Endothelial cell of umbilical vein (primary cell): Measurements from ENCODE around the gene TP73. TPM values are rescaled to one million over a fixed set of nuclear protein-coding genes. Genes with fewer than 3 reads are reported as not detected.

ENCODE experiments used
- BruUV-seq: library from RNA; stranded (reverse); fragments of 400-500 nt; replicated peaks from 2 replicates; lab custom pipeline; 2021; lab: Mats Ljungman, UMichigan
- CTCF ChIA-PET: fragments of 300-600, 350-600 bp; sonication (Branson Sonifier 250); formaldehyde crosslinking; loops from one replicate; lab custom pipeline; 2021; ENCODE audit warnings: antibody characterized with exemption, inconsistent platforms; lab: Charles Lee
- POLR2A ChIA-PET: fragments of 300-600, 350-600 bp; sonication (Branson Sonifier 250); formaldehyde crosslinking; loops from one replicate; lab custom pipeline; 2021; ENCODE audit warnings: antibody characterized with exemption, inconsistent platforms; lab: Charles Lee
- DNase-seq: peaks from one replicate; pipeline ENCODE4 v3.0.0-alpha.2; 2011; ENCODE audit warnings: low read depth, low spot score
- FAIRE-seq: peaks from 2 replicates; lab custom pipeline; 2011; peaks lifted over from hg19 to GRCh38; lab: Jason Lieb, UNC
- H2AFZ ChIP-seq: 2 replicates; pipeline ENCODE4 v1.6.0; 2012; ENCODE audit warnings: low read depth, low read length, control low read depth, inconsistent platforms
- H3K27ac ChIP-seq: 2 replicates; pipeline ENCODE4 v1.5.1; 2011; ENCODE audit warnings: low read depth, mild to moderate bottlenecking, control low read depth, low read length, moderate library complexity; ENCODE audit not compliant: insufficient read depth
- H3K27me3 ChIP-seq, 2 experiments: 2 replicates each; pipeline versions ENCODE4 v1.6.0 to v1.6.1; 2011; ENCODE audit warnings: low read length in 2 of 2, mixed read lengths in 1 of 2; ENCODE audit not compliant: control insufficient read depth in 2 of 2, insufficient read depth in 2 of 2
- H3K36me3 ChIP-seq, 2 experiments: 2 replicates in 1 of 2; 3 replicates in 1 of 2; pipeline ENCODE4 v1.5.1; 2011; ENCODE audit warnings: low read length in 2 of 2, mild to moderate bottlenecking in 1 of 2, moderate library complexity in 1 of 2; ENCODE audit not compliant: control insufficient read depth in 2 of 2, insufficient read depth in 2 of 2; ENCODE audit errors: extremely low read depth in 1 of 2
- H3K4me1 ChIP-seq: 3 replicates; pipeline ENCODE4 v1.5.1; 2011; ENCODE audit warnings: mild to moderate bottlenecking, low read length; ENCODE audit not compliant: control insufficient read depth, insufficient read depth; ENCODE audit errors: extremely low read depth
- H3K4me2 ChIP-seq: 2 replicates; pipeline ENCODE4 v1.6.1; 2011; ENCODE audit warnings: low read length, control low read depth, mixed read lengths; ENCODE audit not compliant: insufficient read depth
- H3K4me3 ChIP-seq, 3 experiments: fragments of 200-600 bp in 1 of 3; sonication (generic), shearing (Covaris generic) in 1 of 3; replicated peaks in 1 of 3; 2 replicates each; pipeline ENCODE4 v1.5.1; 2011 to 2016; ENCODE audit warnings: control low read depth in 3 of 3, low read length in 3 of 3, mild to moderate bottlenecking in 2 of 3, inconsistent platforms in 1 of 3, low read depth in 1 of 3, moderate library complexity in 1 of 3; ENCODE audit not compliant: insufficient read depth in 1 of 3
- H3K79me2 ChIP-seq: 2 replicates; pipeline ENCODE4 v1.6.0; 2012; ENCODE audit warnings: low read length, inconsistent platforms; ENCODE audit not compliant: control insufficient read depth, insufficient read depth
- H3K9ac ChIP-seq: replicated peaks from 2 replicates; pipeline ENCODE3; 2011; ENCODE audit warnings: low read length, control low read depth; ENCODE audit not compliant: insufficient read depth; ENCODE audit errors: extremely low read depth
- H3K9me1 ChIP-seq: replicated peaks from 3 replicates; pipeline ENCODE4 v1.6.0; 2011; ENCODE audit warnings: mild to moderate bottlenecking, low read length; ENCODE audit not compliant: control insufficient read depth, insufficient read depth; ENCODE audit errors: extremely low read depth
- H3K9me3 ChIP-seq: replicated peaks from 2 replicates; pipeline ENCODE4 v1.5.1; 2012; ENCODE audit warnings: low read length, inconsistent platforms; ENCODE audit not compliant: control insufficient read depth, insufficient read depth
- H4K20me1 ChIP-seq: replicated peaks from 2 replicates; pipeline ENCODE3; 2011; ENCODE audit warnings: mild to moderate bottlenecking, low read length; ENCODE audit not compliant: control insufficient read depth, insufficient read depth; ENCODE audit errors: extremely low read depth
- EZH2 ChIP-seq: IDR thresholded peaks from 2 replicates; pipeline ENCODE4 v1.6.1; 2012; ENCODE audit warnings: borderline replicate concordance, low read depth, mild to moderate bottlenecking, moderate library complexity, low read length, inconsistent platforms; ENCODE audit not compliant: severe bottlenecking
- FOS ChIP-seq: IDR thresholded peaks from 2 replicates; pipeline ENCODE4 v1.6.1; 2011; ENCODE audit warnings: mild to moderate bottlenecking, low read length, moderate library complexity, borderline replicate concordance; ENCODE audit not compliant: insufficient read depth
- GATA2 ChIP-seq: IDR thresholded peaks from 2 replicates; pipeline ENCODE4 v1.7.0; 2011; ENCODE audit warnings: low read depth, mild to moderate bottlenecking, moderate library complexity, mixed read lengths, low read length; ENCODE audit not compliant: insufficient read length, insufficient read depth
- JUN ChIP-seq: IDR thresholded peaks from 2 replicates; pipeline ENCODE4 v1.6.1; 2011; ENCODE audit warnings: borderline replicate concordance, low read depth; ENCODE audit not compliant: insufficient read length, insufficient read depth
- MYC ChIP-seq: IDR thresholded peaks from one replicate; pipeline ENCODE4 v1.6.1; 2011; ENCODE audit warnings: mild to moderate bottlenecking, low read depth, low read length
- POLR2A ChIP-seq: IDR thresholded peaks from 2 replicates; pipeline ENCODE4 v1.6.1; 2012; ENCODE audit warnings: low read depth, mild to moderate bottlenecking, control low read depth, low read length
- POLR2AphosphoS5 ChIP-seq: IDR thresholded peaks from 2 replicates; pipeline ENCODE4 v1.6.1; 2012; ENCODE audit warnings: low read depth, mild to moderate bottlenecking, control low read depth, low read length, moderate library complexity; ENCODE audit not compliant: insufficient read depth
- dilution Hi-C: fragments of 300-500 bp; cut with MboI; formaldehyde crosslinking; loops from one replicate; pipeline ENCODE4 v1.15.0; 2019; ENCODE audit warnings: low sequenced_read_pairs; ENCODE audit not compliant: extremely low pct_ligation_motif_present
- intact Hi-C: fragments of 100-400 bp; cut with micrococcal nuclease; formaldehyde crosslinking; loops from one replicate; pipeline ENCODE4 v1.10.0; 2022
- polyA plus RNA-seq, 4 experiments: library from polyadenylated mRNA; depleted of rRNA in 3 of 4; stranded (reverse) in 3 of 4; unstranded in 1 of 4; fragments of >200 nt; gene quantifications; 2 replicates each; pipeline versions ENCODE4 v1.2.1 to v1.2.3, GENCODE V29; 2011 to 2012; ENCODE audit warnings: missing spikeins in 1 of 4
- total RNA-seq: library from RNA; stranded (reverse); gene quantifications from 2 replicates; pipeline ENCODE4 v1.2.3, GENCODE V29; 2021
- TF ChIP-seq, protein P1 (sequence below): IDR thresholded peaks from 2 replicates; pipeline ENCODE4 v1.6.1; 2011; ENCODE audit not compliant: insufficient read depth, insufficient read length

TP73 gene
- total and polyA plus RNA-seq, 2 donors (not counting 3 experiments of a cell fraction or from before 2014, with no cell fraction given) = 0.03 to 0.15 TPM

DNA sequence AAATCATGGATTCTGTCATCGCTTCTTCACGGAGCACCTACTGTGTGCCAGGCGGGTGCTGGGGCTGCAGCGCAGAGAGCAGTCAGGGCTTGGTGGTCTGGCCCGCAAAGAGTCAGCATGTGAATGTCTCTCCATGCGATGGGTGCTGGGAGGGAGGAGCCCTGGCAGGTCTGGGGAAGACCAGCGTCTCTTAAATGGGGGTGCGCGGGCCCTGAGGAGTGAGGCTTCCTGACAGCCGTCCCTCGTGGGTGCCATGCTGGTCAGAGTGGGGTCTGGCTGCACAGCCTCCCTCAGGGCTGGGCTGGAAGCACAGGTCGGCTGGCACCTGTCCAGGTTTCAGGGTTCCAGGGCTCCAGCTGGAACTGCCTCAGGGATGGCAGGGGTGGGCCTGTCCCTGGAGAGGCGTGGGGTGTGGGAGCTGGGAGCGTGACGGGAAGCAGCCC is 18.5 kb downstream of the TP73 start:
- BruUV-seq = no TSS peak
- TF ChIP-seq FOS (no peak), GATA2 (no peak), POLR2AphosphoS5 (no peak), JUN (no peak), MYC (no peak), POLR2A (no peak), EZH2 (no peak)
- TF ChIP-seq, protein P1, sequence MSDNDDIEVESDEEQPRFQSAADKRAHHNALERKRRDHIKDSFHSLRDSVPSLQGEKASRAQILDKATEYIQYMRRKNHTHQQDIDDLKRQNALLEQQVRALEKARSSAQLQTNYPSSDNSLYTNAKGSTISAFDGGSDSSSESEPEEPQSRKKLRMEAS = no peak
- Histone ChIP-seq H3K9me1 (no peaks in the 10 kb centered on the region), H4K20me1 (no peaks in the 10 kb centered on the region), H3K27ac (no peak overlapping the region), H3K9ac (no peak overlapping the region), H3K4me3 (no peak overlapping the region), H3K4me2 (no peak overlapping the region), H3K4me1 (peaks cover 6% of the 10 kb centered on the region), H3K9me3 (no peaks in the 10 kb centered on the region), H2AFZ (no peak overlapping the region), H3K79me2 (no peaks in the 10 kb centered on the region), H3K27me3 (no peaks in the 10 kb centered on the region), H3K36me3 (no peaks in the 10 kb centered on the region)
- ChIA-PET POLR2A (no interaction called here), CTCF (interaction anchor here (2.3 kb wide), 1 partner anchor 54 kb away, joined by 6 read pairs; no protein-coding TSS in a partner anchor)
- intact Hi-C loops = no loop called here
- DNase-seq (no peak), FAIRE-seq (no peak)
- dilution Hi-C loops = no loop called here
